Stimulated activated CD4-positive, alpha-beta T cell treated with anti-CD3 and anti-CD28 coated beads, Interleukin-2, amount 100 ng/mL, for 48 hours (primary cell): Measurements from ENCODE around the gene PRODH.
"Not testable (repeated sequence)": the region's sequence is repeated elsewhere in the genome, so short reads cannot be mapped to it uniquely, and the experiment has no call there.

Experiments used
- DNase-seq, 2 donors: peaks; one replicate each; pipeline ENCODE4 v3.0.0-alpha.2; 2020

Gene PRODH

DNA sequence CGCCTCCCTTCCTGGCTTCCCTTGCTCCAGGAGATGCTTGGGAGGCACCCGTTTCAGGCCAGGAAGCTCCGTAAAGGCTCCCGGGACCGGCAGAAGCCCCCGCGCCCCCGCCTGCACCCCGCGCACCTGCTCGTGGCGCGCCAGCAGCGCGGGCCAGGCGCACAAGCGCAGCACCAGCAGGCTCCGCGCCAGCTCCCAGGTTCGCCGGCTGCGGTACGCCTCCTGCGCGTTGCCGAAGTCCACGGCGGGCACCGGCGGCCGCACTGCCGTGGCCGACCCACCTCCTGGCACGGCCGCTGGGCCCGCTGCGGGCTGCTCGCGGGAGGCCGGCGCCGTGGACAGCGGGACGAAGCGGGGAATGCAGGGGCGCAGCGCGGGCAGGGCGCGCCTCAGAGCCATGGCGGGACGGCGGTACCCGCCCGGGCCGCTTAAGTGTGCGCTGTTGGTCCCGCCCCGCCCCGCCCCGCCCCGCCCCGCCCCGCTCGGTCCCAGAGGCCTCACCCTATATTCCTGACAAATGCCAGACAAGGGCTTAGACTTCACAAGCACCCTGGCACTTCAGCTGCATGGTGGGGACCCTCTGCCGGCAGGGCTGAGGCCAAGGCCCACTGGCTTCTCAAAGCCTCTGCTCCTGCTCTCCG is at the start of gene PRODH:
Gene PRODH, minus strand, starts transcription at position 405 of the 641 bp plus-strand sequence. Its CDS starts 6 bp downstream, at position 399.
- DNase-seq: no peak

GRCh38 chr22:18985780-18986179 is 49.7 kb upstream of the PRODH start:
- DNase-seq: no peak

DNA sequence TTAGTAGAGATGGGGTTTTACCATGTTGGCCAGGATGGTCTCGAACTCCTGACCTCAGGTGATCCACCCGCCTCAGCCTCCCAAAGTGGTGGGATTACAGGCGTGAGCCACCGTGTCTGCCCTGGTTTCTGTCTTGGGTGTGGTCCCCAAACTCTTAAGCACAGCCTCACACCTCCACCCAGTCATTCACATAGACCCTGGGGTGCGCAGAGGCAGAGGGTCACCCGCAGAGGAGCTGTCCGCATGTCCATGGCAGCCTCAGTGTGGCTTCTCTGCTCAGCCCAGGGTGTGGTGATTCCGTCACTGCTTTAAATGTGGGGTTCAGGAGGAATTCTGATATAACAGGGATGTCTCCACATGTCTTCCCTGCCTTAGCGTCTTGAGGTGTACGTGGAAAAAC is 48.5 kb upstream of the PRODH start:
- DNase-seq: no peak

- no peak for DNase-seq
These were observed 47.1 kb upstream of the PRODH start for GRCh38 chr22:18983120-18983651.

- no peak for DNase-seq
These were observed 44.7 kb upstream of the PRODH start for GRCh38 chr22:18980829-18981228.

GRCh38 chr22:18979957-18980356 is 43.9 kb upstream of the PRODH start:
- DNase-seq: no peak

DNA sequence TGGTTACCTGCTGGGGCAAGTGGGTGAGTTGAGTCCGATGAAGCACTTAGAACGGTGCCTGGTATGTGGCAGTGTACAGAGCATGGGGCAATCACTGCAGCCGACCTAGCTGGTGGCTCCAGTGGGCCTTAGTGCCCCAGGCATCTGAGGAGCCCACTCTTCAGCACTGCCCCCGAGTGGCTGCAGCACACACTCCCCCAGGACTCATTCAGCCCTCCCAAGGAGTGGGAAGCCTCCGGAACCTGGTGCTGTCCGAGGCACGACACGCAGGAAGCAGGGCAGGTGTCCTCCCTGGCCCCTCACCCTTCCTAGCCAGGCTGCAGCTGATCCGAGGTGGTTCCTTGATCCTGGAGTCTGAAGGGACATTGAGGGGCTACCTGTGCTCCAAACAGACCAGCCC is 42.4 kb upstream of the PRODH start:
- DNase-seq: no peak

DNA sequence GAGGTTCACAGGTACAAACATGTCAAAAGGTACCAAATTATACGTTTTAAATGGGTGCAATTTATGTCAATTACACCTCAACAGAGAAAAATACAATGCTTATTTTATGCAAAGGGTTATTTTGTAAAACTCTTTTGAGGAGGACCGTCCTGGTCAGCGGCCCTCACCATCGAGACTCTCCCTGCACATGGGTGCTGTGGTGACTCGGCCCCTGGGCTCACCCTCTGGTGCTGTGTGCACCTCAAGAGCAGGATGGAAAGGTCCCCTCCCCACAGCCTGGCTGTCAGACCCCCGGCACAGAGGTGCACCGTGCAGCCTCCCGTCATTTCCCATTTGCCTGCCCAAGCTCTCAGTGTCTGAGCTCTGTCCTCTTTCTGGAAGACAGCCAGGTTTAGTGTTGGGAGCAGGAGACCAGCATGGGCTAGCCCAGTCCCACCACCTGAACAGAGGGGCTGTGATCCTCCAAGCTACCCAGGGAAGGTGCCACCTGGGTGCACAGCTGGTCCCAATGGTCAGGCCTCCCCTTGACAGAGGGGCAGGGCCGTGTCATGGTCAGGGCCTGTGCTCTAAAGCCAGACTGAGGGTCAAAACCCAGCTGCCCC is 41.8 kb upstream of the PRODH start:
- DNase-seq: no peak

DNA sequence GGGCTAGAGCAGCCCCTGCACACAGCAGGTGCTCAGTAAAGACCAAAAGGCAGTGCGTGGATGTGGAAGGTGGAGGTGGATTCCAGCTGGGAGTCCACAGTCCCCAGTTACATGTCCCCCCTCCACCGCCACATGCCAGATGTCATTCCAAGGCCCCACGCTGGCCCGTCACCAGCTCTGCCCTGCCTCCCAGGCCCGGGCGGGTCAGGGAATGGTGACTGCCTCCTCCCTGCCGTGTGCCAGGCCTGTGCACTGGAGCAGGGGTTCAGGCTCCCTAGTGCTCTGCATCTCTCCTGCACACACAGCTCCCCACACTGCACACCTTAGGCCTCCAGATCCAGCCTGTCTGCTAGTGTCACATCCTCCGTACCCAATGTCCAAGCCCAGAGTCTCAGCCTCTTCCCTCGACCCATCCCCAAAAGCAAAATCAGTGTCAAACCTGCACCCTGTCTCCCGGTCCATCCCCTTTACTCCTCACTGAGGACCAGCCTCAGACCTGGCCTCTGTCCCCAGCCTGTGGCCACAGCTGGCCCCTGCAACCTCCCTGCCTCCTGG is 40.2 kb upstream of the PRODH start:
- no peak for DNase-seq

- no peak for DNase-seq
These were observed 39.5 kb upstream of the PRODH start for GRCh38 chr22:18975434-18976196.

DNA sequence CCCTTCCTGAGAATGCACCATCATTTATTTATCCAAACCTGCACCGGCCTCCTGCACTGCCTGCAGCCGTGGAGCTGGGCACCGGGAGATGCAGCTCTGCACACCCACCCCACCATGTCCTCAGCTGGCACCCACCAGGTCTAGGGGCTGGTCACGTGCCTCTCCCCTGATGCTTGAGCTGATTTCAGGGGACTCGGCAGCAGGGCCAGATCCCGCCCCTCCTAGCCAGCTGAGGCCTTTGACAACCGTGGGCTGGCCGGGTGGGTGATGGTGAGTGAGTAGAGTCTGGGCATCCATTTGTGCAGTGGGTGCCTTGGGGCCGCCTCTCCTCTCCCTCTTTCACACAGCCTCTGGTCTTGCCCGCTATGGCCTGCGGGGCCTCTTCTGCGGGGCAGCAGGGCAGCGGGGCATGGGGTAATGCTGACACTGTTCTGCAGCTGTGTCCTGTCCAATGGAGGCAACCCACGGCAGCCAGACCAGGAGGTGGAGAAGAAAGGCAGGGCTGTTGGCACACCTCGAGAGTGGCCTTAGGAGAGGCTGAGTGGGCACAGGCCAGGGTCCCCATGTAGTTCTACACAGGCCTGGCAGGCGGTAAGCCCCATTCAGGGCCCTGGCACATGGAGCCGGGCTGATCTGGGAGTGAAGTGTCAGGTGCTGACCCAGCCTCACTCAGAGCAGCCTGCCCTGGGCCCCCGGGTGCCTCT is 38.5 kb upstream of the PRODH start:
- no peak for DNase-seq

DNA sequence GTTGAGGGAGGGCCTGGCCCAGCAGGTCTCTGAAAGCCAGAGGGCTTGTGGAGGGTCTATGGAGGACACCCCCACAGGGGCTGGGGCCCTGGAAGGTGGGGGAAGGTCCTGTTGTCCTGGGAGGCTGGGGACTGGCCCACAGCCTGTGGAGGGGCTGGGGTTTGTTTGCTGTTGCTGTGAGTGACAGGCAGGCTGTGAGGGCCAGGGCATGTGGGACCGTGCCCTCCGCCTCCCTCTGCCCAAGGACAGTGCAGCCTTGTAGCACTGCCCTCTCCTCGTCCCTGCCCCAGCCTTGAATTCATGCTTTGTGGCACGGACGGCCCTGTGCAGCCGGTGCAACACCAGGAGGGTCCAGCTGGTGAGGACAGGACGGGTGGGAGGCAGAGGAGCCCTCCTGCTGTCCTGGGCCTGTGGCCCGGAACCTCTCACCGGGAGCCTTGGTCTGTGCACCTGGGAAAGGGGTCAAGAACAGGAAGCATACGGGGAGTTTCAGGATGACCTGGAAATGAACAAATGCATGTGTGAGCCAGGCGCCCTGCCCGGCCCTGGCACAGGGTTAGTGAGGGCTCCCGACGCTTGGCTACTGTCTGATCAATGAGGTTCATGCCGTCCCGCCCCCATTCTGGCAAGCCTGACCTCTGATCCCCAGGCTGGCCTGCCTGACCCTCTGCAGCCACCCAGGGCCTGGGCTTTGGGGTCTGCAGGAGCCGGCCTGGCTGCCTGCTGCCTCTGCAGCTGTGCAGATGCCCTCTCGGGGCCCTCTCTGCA is 37.4 kb upstream of the PRODH start:
- DNase-seq: no peak

GRCh38 chr22:18972591-18972990 is 36.5 kb upstream of the PRODH start:
- not testable (repeated sequence) for DNase-seq

- DNase-seq: not testable (repeated sequence)
These were observed 35.9 kb upstream of the PRODH start for GRCh38 chr22:18972029-18972428.

DNA sequence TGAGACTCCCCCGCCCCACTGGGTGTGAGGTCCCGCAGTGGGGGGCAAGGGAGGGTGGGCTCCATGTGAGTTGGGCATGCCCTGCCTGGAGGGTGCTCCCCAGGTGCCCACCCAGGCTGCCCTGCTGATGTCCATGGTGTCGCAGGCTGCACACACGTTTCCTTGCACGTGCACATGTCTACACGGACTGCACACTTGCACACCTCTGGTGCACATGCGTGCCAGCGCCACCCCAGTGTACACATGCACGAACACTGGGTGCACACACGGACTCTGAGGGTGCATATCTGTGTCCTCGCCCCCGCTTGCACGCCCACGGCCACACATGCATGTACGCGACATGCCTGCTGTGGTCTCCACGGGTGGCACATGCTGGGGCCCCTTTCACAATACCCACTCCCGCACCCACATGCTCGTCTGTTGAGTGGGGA is 35.2 kb upstream of the PRODH start:
- no peak for DNase-seq

- no peak for DNase-seq
These were observed 34.8 kb upstream of the PRODH start for GRCh38 chr22:18970948-18971315.

- peak in 1 of 2 donors; percentile 15 for DNase-seq
These were observed 34.3 kb upstream of the PRODH start for GRCh38 chr22:18970176-18970947.

- not testable (repeated sequence) for DNase-seq
These were observed 33.3 kb upstream of the PRODH start for GRCh38 chr22:18969158-18969942.

DNA sequence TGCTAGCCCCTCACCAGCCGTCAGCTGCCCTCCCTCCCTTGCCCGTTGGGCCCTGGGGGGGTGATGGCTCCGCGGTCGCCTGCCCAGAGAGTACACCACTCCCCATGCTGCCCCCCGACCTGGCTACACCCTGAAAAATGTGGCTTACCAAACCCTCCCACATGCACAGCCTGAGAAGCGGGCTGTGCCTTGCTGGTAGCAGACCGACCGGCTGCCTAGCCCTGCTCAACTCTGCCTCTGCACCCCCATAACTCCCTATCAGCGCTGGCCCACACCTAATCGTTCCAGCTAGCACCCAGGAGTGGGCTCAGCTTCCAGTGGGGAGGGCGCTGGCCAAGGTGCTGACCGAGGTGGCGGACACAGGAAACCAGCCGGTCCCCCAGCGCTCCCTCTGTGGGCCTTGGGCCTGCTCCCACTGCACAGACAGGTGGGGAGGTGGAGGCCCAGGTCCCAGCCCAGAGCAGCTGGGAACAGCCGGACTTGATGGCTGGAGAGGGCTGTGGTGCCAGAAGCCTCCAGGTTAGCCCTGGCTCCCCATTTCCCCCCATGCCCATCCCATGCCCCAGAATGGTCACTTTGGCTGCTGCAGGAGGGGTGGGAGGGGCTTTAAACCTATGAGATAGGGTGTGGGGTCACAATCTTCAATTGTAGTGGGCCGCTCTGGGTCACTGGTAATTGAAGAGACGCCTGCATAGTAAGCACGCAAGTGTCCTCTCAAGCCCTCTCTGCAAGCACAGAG is 32.1 kb upstream of the PRODH start:
- no peak for DNase-seq
